ENCODE measurements around the gene DRC7. TPM values are rescaled to one million over a fixed set of nuclear protein-coding genes. Genes with fewer than 3 reads are reported as not detected.

Gene DRC7
- total and polyA plus RNA-seq, 10 donors, result 0.03 to 2.1 (median 0.15) TPM; not detected in 4

DNA sequence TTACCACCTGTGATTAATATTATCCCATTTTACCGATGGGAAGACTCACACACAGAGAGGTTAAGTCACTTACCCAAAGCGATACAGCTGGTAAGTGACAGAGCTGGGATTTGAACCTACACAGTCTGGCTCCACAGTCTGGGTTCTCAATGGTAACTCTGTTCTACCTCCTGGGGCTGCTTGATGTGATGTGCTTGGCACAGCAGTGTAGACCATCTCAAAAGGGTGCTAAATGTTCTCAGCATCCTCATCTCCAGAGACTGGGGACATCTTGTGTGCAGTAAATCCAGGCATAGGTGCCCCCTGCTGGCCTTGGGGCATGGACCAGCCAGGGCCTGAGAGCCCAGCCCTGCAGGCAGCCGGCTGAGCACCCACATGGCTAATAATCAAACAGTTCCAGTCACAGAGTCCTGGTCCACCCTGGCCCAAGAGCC is 25.6 kb downstream of the DRC7 start:
- no peaks in the 10 kb centered on the region for H3K36me3 ChIP-seq
- 67 to 95% (median 69%) methylated on average over 2 to 3 of the region's 3 CpGs for WGBS, 5 donors
- TF ChIP-seq, protein P1, sequence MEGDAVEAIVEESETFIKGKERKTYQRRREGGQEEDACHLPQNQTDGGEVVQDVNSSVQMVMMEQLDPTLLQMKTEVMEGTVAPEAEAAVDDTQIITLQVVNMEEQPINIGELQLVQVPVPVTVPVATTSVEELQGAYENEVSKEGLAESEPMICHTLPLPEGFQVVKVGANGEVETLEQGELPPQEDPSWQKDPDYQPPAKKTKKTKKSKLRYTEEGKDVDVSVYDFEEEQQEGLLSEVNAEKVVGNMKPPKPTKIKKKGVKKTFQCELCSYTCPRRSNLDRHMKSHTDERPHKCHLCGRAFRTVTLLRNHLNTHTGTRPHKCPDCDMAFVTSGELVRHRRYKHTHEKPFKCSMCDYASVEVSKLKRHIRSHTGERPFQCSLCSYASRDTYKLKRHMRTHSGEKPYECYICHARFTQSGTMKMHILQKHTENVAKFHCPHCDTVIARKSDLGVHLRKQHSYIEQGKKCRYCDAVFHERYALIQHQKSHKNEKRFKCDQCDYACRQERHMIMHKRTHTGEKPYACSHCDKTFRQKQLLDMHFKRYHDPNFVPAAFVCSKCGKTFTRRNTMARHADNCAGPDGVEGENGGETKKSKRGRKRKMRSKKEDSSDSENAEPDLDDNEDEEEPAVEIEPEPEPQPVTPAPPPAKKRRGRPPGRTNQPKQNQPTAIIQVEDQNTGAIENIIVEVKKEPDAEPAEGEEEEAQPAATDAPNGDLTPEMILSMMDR (IDR thresholded peaks at IDR 0.05 in 8 of 11, conservative IDR thresholded peaks at IDR 0.05 in 3 of 11), result peak; percentile 21 to 77 (median 56)
- TF ChIP-seq POLR2AphosphoS5 (IDR thresholded peaks at IDR 0.05), result no peak
- H3K4me3 ChIP-seq, result no peak overlapping the region
- intact Hi-C loops (cut with DNase I; ENCODE audit: low total_unique reads), result no loop called here
- H3K4me1 ChIP-seq, result peaks cover 0 to 3% (median 0%) of the 10 kb centered on the region in 6 donors
- H3K27ac ChIP-seq, result no peak overlapping the region
- peaks cover 0 to 5% (median 0%) of the 10 kb centered on the region in 7 donors for H3K27me3 ChIP-seq (replicated peaks in 1 of 7)
- no peaks in the 10 kb centered on the region for H3K9me3 ChIP-seq
- peak; percentile 88 for DNase-seq

DNA sequence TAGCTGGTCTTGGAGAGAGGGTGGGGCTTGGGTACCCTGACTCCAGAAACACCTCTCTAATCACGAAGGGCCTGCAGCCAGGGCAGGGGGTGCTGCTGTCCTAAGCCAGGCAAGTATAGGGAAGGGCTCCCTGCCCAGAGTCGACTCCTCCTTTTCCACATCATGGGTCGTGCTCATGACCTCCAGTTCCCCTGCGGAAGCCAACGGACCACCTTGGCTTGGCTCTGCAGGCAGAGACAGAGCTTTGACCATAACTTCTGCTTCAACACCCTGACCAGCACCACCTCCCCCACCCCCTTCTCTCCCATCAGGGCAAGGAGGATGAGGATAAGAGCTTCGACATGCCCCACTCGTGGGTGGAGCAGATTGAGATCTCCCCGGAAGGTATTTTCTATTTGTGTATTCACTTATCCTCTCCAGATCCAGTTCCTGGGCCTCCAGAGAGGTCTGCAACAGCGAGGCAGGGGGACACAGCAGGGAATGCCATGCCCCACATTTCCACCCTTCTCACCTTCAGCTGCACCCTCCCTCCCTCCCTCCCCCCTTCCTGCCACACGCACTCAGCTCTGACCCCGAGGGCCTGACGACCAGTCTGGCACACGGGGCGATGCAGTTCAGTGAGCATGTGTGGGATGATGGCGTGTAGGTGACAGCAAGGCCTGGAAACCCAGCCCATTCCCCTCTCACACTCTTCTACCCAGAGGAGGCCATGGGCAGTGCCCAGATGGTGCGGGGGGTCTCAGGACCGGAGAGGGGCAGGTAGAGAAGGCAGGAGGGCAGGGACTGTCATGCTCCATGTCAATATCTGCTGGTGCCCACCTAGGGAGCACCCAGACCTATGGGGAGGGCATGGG is 27.0 kb downstream of the DRC7 start:
- H3K9me3 ChIP-seq, result no peaks in the 10 kb centered on the region
- DNase-seq, result peak; percentile 60
- 63 to 77% (median 74%) methylated on average over 17 of the region's 17 CpGs for WGBS, 5 donors
- no peaks in the 10 kb centered on the region for H3K27me3 ChIP-seq (replicated peaks in 1 of 7)
- intact Hi-C loops (cut with DNase I; ENCODE audit: low total_unique reads), result no loop called here
- no peaks in the 10 kb centered on the region for H3K36me3 ChIP-seq
- H3K27ac ChIP-seq, result no peak overlapping the region
- TF ChIP-seq POLR2A (IDR thresholded peaks at IDR 0.05) (no peak), POLR2AphosphoS5 (IDR thresholded peaks at IDR 0.05) (no peak)
- TF ChIP-seq, protein P1 (IDR thresholded peaks at IDR 0.05 in 8 of 11, conservative IDR thresholded peaks at IDR 0.05 in 3 of 11), result no peak
- H3K4me3 ChIP-seq, result no peak overlapping the region
- H3K4me1 ChIP-seq, result peaks cover 0 to 6% (median 0%) of the 10 kb centered on the region in 6 donors

DNA sequence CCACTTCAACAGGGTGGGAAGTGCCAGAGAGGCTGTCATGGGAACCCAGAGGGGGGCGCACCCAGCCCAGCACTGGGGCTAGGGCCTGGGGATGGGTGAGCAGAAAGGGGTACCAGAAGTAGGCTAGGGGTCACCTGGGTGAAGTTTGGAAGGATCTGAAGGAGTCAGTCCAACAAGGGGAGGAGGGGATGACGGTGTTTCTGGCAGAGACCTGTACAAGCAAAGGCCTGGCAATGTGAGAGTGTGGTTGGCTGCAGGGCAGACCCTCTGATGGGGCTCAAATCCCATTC is 27.5 kb downstream of the DRC7 start:
- Histone ChIP-seq H3K27ac (no peak overlapping the region), H3K4me3 (no peak overlapping the region), H3K9me3 (no peaks in the 10 kb centered on the region), H3K27me3 (replicated peaks in 1 of 7) (no peaks in the 10 kb centered on the region), H3K36me3 (no peaks in the 10 kb centered on the region), H3K4me1 (peaks cover 0 to 6% (median 0%) of the 10 kb centered on the region in 6 donors)
- intact Hi-C loops (cut with DNase I; ENCODE audit: low total_unique reads), result no loop called here
- TF ChIP-seq, protein P1 (IDR thresholded peaks at IDR 0.05 in 8 of 11, conservative IDR thresholded peaks at IDR 0.05 in 3 of 11), result no peak
- TF ChIP-seq POLR2A (IDR thresholded peaks at IDR 0.05), result no peak
- TF ChIP-seq POLR2AphosphoS5 (IDR thresholded peaks at IDR 0.05), result no peak
- WGBS, 5 donors, result 87 to 96% (median 94%) methylated on average over 2 of the region's 2 CpGs
- DNase-seq, result no peak

DNA sequence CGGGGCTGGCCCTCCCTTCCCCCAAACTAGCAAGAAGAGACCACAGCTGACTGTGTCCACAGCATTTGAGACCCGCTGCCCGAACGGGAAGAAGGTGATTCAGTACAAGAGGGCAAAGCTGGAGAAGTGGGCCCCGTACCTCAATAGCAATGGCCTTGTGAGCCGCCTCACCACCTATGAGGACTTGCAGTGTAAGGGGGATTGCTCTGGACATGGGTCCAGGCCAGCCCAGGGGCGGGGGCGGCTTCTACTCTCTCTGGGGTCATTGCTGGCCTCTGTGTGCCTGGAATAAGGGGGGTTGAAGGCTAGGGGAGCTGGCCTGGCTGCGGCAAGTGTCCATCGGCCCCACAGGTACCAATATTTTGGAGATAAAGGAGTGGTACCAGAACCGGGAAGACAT is 28.0 kb downstream of the DRC7 start:
- no peak for TF ChIP-seq POLR2AphosphoS5 (IDR thresholded peaks at IDR 0.05)
- TF ChIP-seq, protein P1 (IDR thresholded peaks at IDR 0.05 in 8 of 11, conservative IDR thresholded peaks at IDR 0.05 in 3 of 11), result no peak
- TF ChIP-seq POLR2A (IDR thresholded peaks at IDR 0.05), result no peak
- Histone ChIP-seq H3K36me3 (no peaks in the 10 kb centered on the region), H3K4me1 (peaks cover 0 to 6% (median 0%) of the 10 kb centered on the region in 6 donors), H3K4me3 (no peak overlapping the region), H3K9me3 (no peaks in the 10 kb centered on the region), H3K27ac (no peak overlapping the region), H3K27me3 (replicated peaks in 1 of 7) (no peaks in the 10 kb centered on the region)
- WGBS, 5 donors, result 78 to 87% (median 84%) methylated on average over 11 of the region's 11 CpGs
- DNase-seq, result peak; percentile 34
- intact Hi-C loops (cut with DNase I; ENCODE audit: low total_unique reads), result no loop called here

All from spleen (tissue), 11 donors.